ENCODE results near the gene TERT.

Gene TERT

GRCh38 chr5:1208743-1209488, 86.0 kb downstream of the TERT start:
- DNase-seq (ENCODE audit: low spot score), result peak; percentile 60
- in situ Hi-C loops (cut with MboI; ENCODE audit: low pct_unique_long_range_greater_than_20kb, low sequenced_read_pairs, unreplicated experiment), result no loop called here

DNA sequence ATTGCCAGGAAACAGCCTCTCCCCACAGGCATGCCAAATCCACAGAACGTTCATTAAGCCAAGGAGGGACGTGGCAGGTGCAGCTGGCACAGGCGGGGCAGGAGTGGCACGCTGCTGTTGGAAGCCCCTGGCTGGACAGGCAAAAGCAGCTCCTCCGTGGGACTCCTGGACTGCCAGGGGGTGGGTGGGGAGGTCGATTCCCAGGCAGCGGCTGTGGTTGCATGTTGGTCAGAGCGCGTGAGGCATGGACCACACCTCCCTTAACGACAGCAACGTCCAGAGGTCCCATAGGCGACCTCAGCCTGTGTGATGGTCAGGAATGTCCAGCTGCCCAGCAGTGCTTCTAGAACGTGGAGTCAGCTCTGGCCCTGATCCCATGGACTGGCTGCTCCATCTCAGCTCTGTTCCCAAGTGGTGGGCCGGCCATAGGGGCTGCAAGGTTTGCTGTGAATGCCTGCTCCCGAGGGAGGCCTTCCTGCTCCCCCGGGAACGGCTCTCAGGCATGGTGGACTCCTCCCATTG, 86.6 kb downstream of the TERT start:
- in situ Hi-C loops (cut with MboI; ENCODE audit: low pct_unique_long_range_greater_than_20kb, low sequenced_read_pairs, unreplicated experiment), result no loop called here

More at GRCh38 chr5:1208743-1209488, 86.0 kb downstream of the TERT start:
- TF ChIP-seq, protein P1, sequence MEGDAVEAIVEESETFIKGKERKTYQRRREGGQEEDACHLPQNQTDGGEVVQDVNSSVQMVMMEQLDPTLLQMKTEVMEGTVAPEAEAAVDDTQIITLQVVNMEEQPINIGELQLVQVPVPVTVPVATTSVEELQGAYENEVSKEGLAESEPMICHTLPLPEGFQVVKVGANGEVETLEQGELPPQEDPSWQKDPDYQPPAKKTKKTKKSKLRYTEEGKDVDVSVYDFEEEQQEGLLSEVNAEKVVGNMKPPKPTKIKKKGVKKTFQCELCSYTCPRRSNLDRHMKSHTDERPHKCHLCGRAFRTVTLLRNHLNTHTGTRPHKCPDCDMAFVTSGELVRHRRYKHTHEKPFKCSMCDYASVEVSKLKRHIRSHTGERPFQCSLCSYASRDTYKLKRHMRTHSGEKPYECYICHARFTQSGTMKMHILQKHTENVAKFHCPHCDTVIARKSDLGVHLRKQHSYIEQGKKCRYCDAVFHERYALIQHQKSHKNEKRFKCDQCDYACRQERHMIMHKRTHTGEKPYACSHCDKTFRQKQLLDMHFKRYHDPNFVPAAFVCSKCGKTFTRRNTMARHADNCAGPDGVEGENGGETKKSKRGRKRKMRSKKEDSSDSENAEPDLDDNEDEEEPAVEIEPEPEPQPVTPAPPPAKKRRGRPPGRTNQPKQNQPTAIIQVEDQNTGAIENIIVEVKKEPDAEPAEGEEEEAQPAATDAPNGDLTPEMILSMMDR (IDR thresholded peaks at IDR 0.05; ENCODE audit: extremely low read depth, insufficient read depth, missing control alignments), result peak; percentile 36

GRCh38 chr5:1207555-1207954, 87.3 kb downstream of the TERT start:
- in situ Hi-C loops (cut with MboI; ENCODE audit: low pct_unique_long_range_greater_than_20kb, low sequenced_read_pairs, unreplicated experiment), result no loop called here
- DNase-seq (ENCODE audit: low spot score), result no peak
- TF ChIP-seq, protein P1 (IDR thresholded peaks at IDR 0.05; ENCODE audit: extremely low read depth, insufficient read depth, missing control alignments), result no peak

More for the DNA sequence above, 86.6 kb downstream of the TERT start:
- TF ChIP-seq, protein P1 (IDR thresholded peaks at IDR 0.05; ENCODE audit: extremely low read depth, insufficient read depth, missing control alignments), result no peak
- no peak for DNase-seq (ENCODE audit: low spot score)

DNA sequence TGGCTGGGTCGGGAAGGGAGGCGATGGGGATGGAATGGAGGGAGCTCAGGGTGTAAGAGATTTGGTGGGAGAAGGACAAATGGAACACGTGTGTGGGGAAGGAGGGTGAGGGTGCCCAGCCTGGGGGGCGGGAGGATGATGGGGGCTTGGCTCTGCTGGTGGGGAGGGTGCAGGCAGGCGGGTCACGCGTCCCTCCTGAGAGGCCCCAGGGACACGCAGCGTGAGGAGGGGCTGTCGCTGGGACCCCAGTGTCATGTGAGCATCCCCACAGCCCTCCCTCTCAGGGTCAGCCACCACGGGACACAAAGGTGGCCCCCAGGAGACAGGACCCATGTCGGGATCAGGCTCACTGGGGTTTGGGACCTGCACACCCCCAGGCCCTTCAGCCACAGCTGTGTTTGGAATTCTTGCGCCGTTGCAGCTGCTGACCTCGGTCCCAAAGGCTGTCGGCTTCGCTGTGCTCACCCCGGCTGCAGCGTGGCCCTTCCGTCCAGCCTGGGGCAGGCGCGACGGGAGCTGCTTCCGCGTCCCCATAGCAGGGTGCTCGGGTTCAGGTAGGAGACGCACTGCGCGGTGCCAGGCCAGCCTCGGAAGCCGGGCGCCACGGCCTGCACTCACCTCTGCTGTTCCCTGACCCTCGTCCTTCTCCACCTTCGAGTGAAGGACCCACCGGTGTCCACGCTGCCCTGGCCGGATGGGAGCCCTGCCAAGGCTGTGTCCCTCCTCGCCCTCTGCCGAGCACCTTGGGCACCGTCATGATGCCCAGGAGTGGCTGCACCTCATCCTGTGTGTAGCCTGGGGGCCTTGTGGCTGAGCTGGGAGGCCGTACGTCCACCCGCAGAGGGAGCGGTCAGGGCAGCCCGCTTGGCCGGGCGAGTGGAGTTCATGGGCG, 88.1 kb downstream of the TERT start:
- in situ Hi-C loops (cut with MboI; ENCODE audit: low pct_unique_long_range_greater_than_20kb, low sequenced_read_pairs, unreplicated experiment), result no loop called here
- no peak for DNase-seq (ENCODE audit: low spot score)
- TF ChIP-seq, protein P1 (IDR thresholded peaks at IDR 0.05; ENCODE audit: extremely low read depth, insufficient read depth, missing control alignments), result no peak

GRCh38 chr5:1205255-1206180, 89.3 kb downstream of the TERT start:
- DNase-seq (ENCODE audit: low spot score), result no peak
- TF ChIP-seq, protein P1 (IDR thresholded peaks at IDR 0.05; ENCODE audit: extremely low read depth, insufficient read depth, missing control alignments), result no peak
- in situ Hi-C loops (cut with MboI; ENCODE audit: low pct_unique_long_range_greater_than_20kb, low sequenced_read_pairs, unreplicated experiment), result no loop called here
